Ascending aorta (tissue), 2 donors: ENCODE results near the gene TEAD4. TPM values are rescaled to one million over a fixed set of nuclear protein-coding genes. Genes with fewer than 3 reads are reported as not detected.

Experiments
- DNase-seq, 2 donors: peaks; one replicate each; pipeline ENCODE4 v3.0.0-alpha.2; 2019; ENCODE audit warnings: low spot score in 2 of 2
- H3K27ac ChIP-seq, 2 donors: fragments of 200-600 bp; sonication (generic); one replicate each; pipeline ENCODE4 v1.5.1; 2016 to 2017; ENCODE audit warnings: mild to moderate bottlenecking in 1 of 2
- H3K27me3 ChIP-seq: fragments of 200-600 bp; sonication (generic); one replicate; pipeline ENCODE4 v1.5.1; 2017
- H3K36me3 ChIP-seq, 2 donors: fragments of 200-600 bp; sonication (generic); one replicate each; pipeline ENCODE4 v1.5.1; 2016
- H3K4me1 ChIP-seq, 2 donors: fragments of 200-600 bp; sonication (generic); one replicate each; pipeline ENCODE4 v1.5.1; 2016 to 2017; ENCODE audit warnings: mild to moderate bottlenecking in 1 of 2
- H3K4me3 ChIP-seq, 2 donors: fragments of 200-600 bp; sonication (generic); one replicate each; pipeline ENCODE4 v1.5.1; 2016 to 2017; ENCODE audit warnings: mild to moderate bottlenecking in 1 of 2
- H3K9me3 ChIP-seq, 2 donors: fragments of 200-600 bp; sonication (generic); one replicate each; pipeline ENCODE4 v1.5.1; 2016
- CTCF ChIP-seq, 3 experiments: fragments of 200-600 bp in 2 of 3; fragments of 450-650 bp in 1 of 3; sonication (generic) in 2 of 3; IDR thresholded peaks; one replicate each; pipeline ENCODE4 v1.5.1; 2016 to 2019; ENCODE audit warnings: antibody characterized with exemption in 3 of 3, mild to moderate bottlenecking in 1 of 3, moderate library complexity in 1 of 3
- intact Hi-C: fragments of 100-400 bp; cut with DNase I; formaldehyde crosslinking; loops from one replicate; pipeline ENCODE4 v1.15.1; 2023
- total RNA-seq: library from RNA; depleted of rRNA; stranded (reverse); fragments of >200 nt; gene quantifications from one replicate; pipeline ENCODE4 v1.1.0, GENCODE V29; 2016

Gene TEAD4
- total RNA-seq, 1 donor from 2014 or later = 76.1 TPM

GRCh38 chr12:3071107-3071506 is 111.9 kb downstream of the TEAD4 start:
- no peak for TF ChIP-seq CTCF (IDR thresholded peaks at IDR 0.05)
- intact Hi-C loops = loop anchor here (10.0 kb wide), 1 partner anchor 734 kb away; no protein-coding TSS in a partner anchor
- no peak overlapping the region for H3K4me3 ChIP-seq
- H3K4me1 ChIP-seq = peaks cover under 1 to 10% of the 10 kb centered on the region in 2 donors
- no peak overlapping the region for H3K27ac ChIP-seq
- DNase-seq = no peak
- H3K27me3 ChIP-seq = no peaks in the 10 kb centered on the region
- no peaks in the 10 kb centered on the region for H3K36me3 ChIP-seq
- no peaks in the 10 kb centered on the region for H3K9me3 ChIP-seq

- Histone ChIP-seq H3K4me3 (no peak overlapping the region), H3K36me3 (no peaks in the 10 kb centered on the region), H3K27ac (no peak overlapping the region), H3K9me3 (no peaks in the 10 kb centered on the region), H3K4me1 (peaks cover 6 to 15% of the 10 kb centered on the region in 2 donors), H3K27me3 (no peaks in the 10 kb centered on the region)
- no peak for TF ChIP-seq CTCF (IDR thresholded peaks at IDR 0.05)
- DNase-seq = no peak
- intact Hi-C loops = loop anchor here (2.0 to 10.0 kb wide), 2 partner anchors 63 to 733 kb away; no protein-coding TSS in a partner anchor
Measured at GRCh38 chr12:3071710-3072109, 112.5 kb downstream of the TEAD4 start.

- DNase-seq = peak in 1 of 2 donors; percentile 92
- TF ChIP-seq CTCF (IDR thresholded peaks at IDR 0.05) = peak; percentile 74 to 98 (median 97)
Measured at GRCh38 chr12:3073438-3074250, 114.4 kb downstream of the TEAD4 start.

GRCh38 chr12:3075315-3075714 is 116.1 kb downstream of the TEAD4 start:
- intact Hi-C loops = loop anchor here (2.0 to 10.0 kb wide), 4 partner anchors 127 to 1197 kb away; partner anchors contain the start of gene CCND2
- TF ChIP-seq CTCF (IDR thresholded peaks at IDR 0.05) = no peak
- peaks cover 6 to 23% of the 10 kb centered on the region in 2 donors for H3K4me1 ChIP-seq
- H3K9me3 ChIP-seq = no peaks in the 10 kb centered on the region
- no peaks in the 10 kb centered on the region for H3K27me3 ChIP-seq
- H3K27ac ChIP-seq = peak overlapping the region in 1 of 2 donors; percentile 87
- no peaks in the 10 kb centered on the region for H3K36me3 ChIP-seq
- no peak for DNase-seq
- no peak overlapping the region for H3K4me3 ChIP-seq

More at GRCh38 chr12:3073438-3074250, 114.4 kb downstream of the TEAD4 start:
- Histone ChIP-seq H3K4me3 (no peak overlapping the region), H3K36me3 (no peaks in the 10 kb centered on the region), H3K27ac (peak overlapping the region; percentile 47 to 65), H3K4me1 (peaks cover 6 to 23% of the 10 kb centered on the region in 2 donors), H3K9me3 (no peaks in the 10 kb centered on the region), H3K27me3 (no peaks in the 10 kb centered on the region)
- intact Hi-C loops = loop anchor here (1.0 to 10.0 kb wide), 4 partner anchors 61 to 731 kb away; no protein-coding TSS in a partner anchor

GRCh38 chr12:3076730-3077571 is 117.8 kb downstream of the TEAD4 start, which contains the start of gene TSPAN9:
Gene TSPAN9, plus strand, starts transcription at chr12:3077379. Its CDS starts 123,815 bp downstream, at chr12:3201194.
- H3K27me3 ChIP-seq = no peaks in the 10 kb centered on the region
- H3K27ac ChIP-seq = peak within 1 kb of the TSS; percentile 87 to 88
- H3K4me1 ChIP-seq = peaks cover 6 to 23% of the 10 kb centered on the region in 2 donors
- no peak for TF ChIP-seq CTCF (IDR thresholded peaks at IDR 0.05)
- H3K4me3 ChIP-seq = peak within 1 kb of the TSS; percentile 85 to 100
- DNase-seq = peak; percentile 22 to 87
- intact Hi-C loops = loop anchor here (1.0 to 10.0 kb wide), 6 partner anchors 20 to 1195 kb away; partner anchors contain the start of gene CCND2
- H3K9me3 ChIP-seq = no peaks in the 10 kb centered on the region
- H3K36me3 ChIP-seq = no peaks in the 10 kb centered on the region
